GM23338 (cell line): ENCODE measurements around the gene WDR13. TPM values are rescaled to one million over a fixed set of nuclear protein-coding genes. Genes with fewer than 3 reads are reported as not detected.

ENCODE experiments used
- ATAC-seq: fragments of 200-7000 bp; cut with Tn5 transposase; 3 replicates; pipeline ENCODE4 v1.9.1; 2020
- DNase-seq: peaks from one replicate; pipeline ENCODE4 v3.0.0-alpha.2; 2015; ENCODE audit warnings: low spot score
- H2AFZ ChIP-seq: fragments of 200-600 bp; sonication (generic); 2 replicates; pipeline ENCODE4 v1.8.0; 2016; ENCODE audit warnings: antibody characterized with exemption, mild to moderate bottlenecking, moderate library complexity
- H3F3A ChIP-seq: fragments of 200-600 bp; sonication (generic); replicated peaks from 2 replicates; pipeline ENCODE4 v1.8.0; 2017; ENCODE audit warnings: antibody characterized with exemption, mixed run types, low read depth
- H3K27ac ChIP-seq: fragments of 200-600 bp; sonication (generic); 2 replicates; pipeline ENCODE4 v1.6.1; 2016; ENCODE audit warnings: low read depth
- H3K27me3 ChIP-seq: fragments of 200-600 bp; sonication (generic); 2 replicates; pipeline ENCODE4 v1.8.0; 2016; ENCODE audit warnings: mild to moderate bottlenecking, mixed run types, moderate library complexity; ENCODE audit not compliant: insufficient read depth
- H3K36me3 ChIP-seq: fragments of 200-600 bp; sonication (generic); 2 replicates; pipeline ENCODE4 v1.8.0; 2016; ENCODE audit warnings: mild to moderate bottlenecking; ENCODE audit not compliant: insufficient read depth
- H3K4me1 ChIP-seq: fragments of 200-600 bp; sonication (generic); 2 replicates; pipeline ENCODE4 v1.8.0; 2016; ENCODE audit warnings: mild to moderate bottlenecking, moderate library complexity; ENCODE audit not compliant: insufficient read depth
- H3K4me2 ChIP-seq: fragments of 200-600 bp; sonication (generic); 2 replicates; pipeline ENCODE4 v1.7.1; 2017; ENCODE audit warnings: mixed run types
- H3K4me3 ChIP-seq: fragments of 200-600 bp; sonication (generic); 2 replicates; pipeline ENCODE4 v1.6.1; 2016; ENCODE audit warnings: mixed run types
- H3K79me2 ChIP-seq: fragments of 200-600 bp; sonication (generic); replicated peaks from 2 replicates; pipeline ENCODE4 v1.8.0; 2017; ENCODE audit warnings: mild to moderate bottlenecking; ENCODE audit not compliant: insufficient read depth
- H3K9me2 ChIP-seq: fragments of 200-600 bp; sonication (generic); 2 replicates; pipeline ENCODE4 v1.8.0; 2017; ENCODE audit not compliant: insufficient read depth
- H4K20me1 ChIP-seq: fragments of 200-600 bp; sonication (generic); replicated peaks from 2 replicates; pipeline ENCODE4 v1.8.0; 2017; ENCODE audit warnings: mild to moderate bottlenecking; ENCODE audit not compliant: insufficient read depth
- H3K27ac Mint-ChIP-seq: 2 replicates; pipeline ENCODE4 v1.8.0; 2020; ENCODE audit warnings: inconsistent platforms, mild to moderate bottlenecking, moderate library complexity, mixed read lengths
- H3K27me3 Mint-ChIP-seq: 3 replicates; pipeline ENCODE4 v1.8.0; 2022; ENCODE audit warnings: low read depth, mild to moderate bottlenecking, moderate library complexity, mixed read lengths, inconsistent platforms; ENCODE audit not compliant: insufficient read depth, poor library complexity
- H3K36me3 Mint-ChIP-seq: 3 replicates; pipeline ENCODE4 v1.8.0; 2021; ENCODE audit warnings: low read depth, mild to moderate bottlenecking, inconsistent platforms, moderate library complexity, mixed read lengths
- H3K4me1 Mint-ChIP-seq: 3 replicates; pipeline ENCODE4 v1.8.0; 2020; ENCODE audit warnings: mild to moderate bottlenecking, inconsistent platforms, mixed read lengths
- H3K4me3 Mint-ChIP-seq: 3 replicates; pipeline ENCODE4 v1.8.0; 2021; ENCODE audit warnings: moderate library complexity, mild to moderate bottlenecking, inconsistent platforms, mixed read lengths
- H3K9me3 Mint-ChIP-seq: 3 replicates; pipeline ENCODE4 v1.8.0; 2020; ENCODE audit warnings: moderate library complexity, mild to moderate bottlenecking, inconsistent platforms, mixed read lengths
- CREB1 ChIP-seq: fragments of 250-450 bp; sonication (Bioruptor Pico); IDR thresholded peaks from 2 replicates; pipeline ENCODE4 v1.5.0; 2020; ENCODE audit warnings: low read depth, mild to moderate bottlenecking, moderate library complexity
- CTCF ChIP-seq, 2 experiments: fragments of 200-600 bp in 1 of 2; sonication (generic) in 1 of 2; conservative IDR thresholded peaks; 2 replicates each; pipeline versions ENCODE4 v1.5.1 to v1.6.1; 2016 to 2017; ENCODE audit warnings: antibody characterized with exemption in 2 of 2, low read depth in 2 of 2, mild to moderate bottlenecking in 2 of 2, moderate library complexity in 1 of 2
- EZH2 ChIP-seq: fragments of 200-600 bp; sonication (generic); IDR thresholded peaks from one replicate; pipeline ENCODE4 v1.8.0; 2017; ENCODE audit warnings: antibody characterized with exemption, mild to moderate bottlenecking, low read depth; ENCODE audit not compliant: unreplicated experiment
- EZH2phosphoT487 ChIP-seq: fragments of 200-600 bp; sonication (generic); IDR thresholded peaks from one replicate; pipeline ENCODE4 v1.8.1; 2018; ENCODE audit warnings: antibody characterized with exemption; ENCODE audit not compliant: unreplicated experiment
- JUNB ChIP-seq: IDR thresholded peaks from one replicate; pipeline ENCODE4 v1.6.1; 2016; ENCODE audit warnings: antibody characterized with exemption; ENCODE audit not compliant: unreplicated experiment
- NANOG ChIP-seq: IDR thresholded peaks from 2 replicates; pipeline ENCODE4 v1.6.1; 2016; ENCODE audit warnings: antibody characterized with exemption, borderline replicate concordance
- POLR2AphosphoS5 ChIP-seq: IDR thresholded peaks from 2 replicates; pipeline ENCODE4 v1.6.1; 2016; ENCODE audit warnings: antibody characterized with exemption, low read depth
- REST ChIP-seq: IDR thresholded peaks from one replicate; pipeline ENCODE4 v1.6.1; 2018; ENCODE audit warnings: antibody characterized with exemption; ENCODE audit not compliant: unreplicated experiment
- STAT1 ChIP-seq: IDR thresholded peaks from one replicate; pipeline ENCODE4 v1.6.1; 2016; ENCODE audit warnings: antibody characterized with exemption; ENCODE audit not compliant: unreplicated experiment
- ZNF114 ChIP-seq: fragments of 250-450 bp; sonication (Bioruptor Pico); IDR thresholded peaks from 2 replicates; pipeline ENCODE4 v1.5.0; 2020; ENCODE audit warnings: mild to moderate bottlenecking, moderate library complexity
- ZNF331 ChIP-seq: fragments of 250-450 bp; sonication (Bioruptor Pico); IDR thresholded peaks from 2 replicates; pipeline ENCODE4 v1.5.0; 2020; ENCODE audit warnings: low read depth, mild to moderate bottlenecking, moderate library complexity
- ZNF462 ChIP-seq: fragments of 250-450 bp; sonication (Bioruptor Pico); IDR thresholded peaks from 2 replicates; pipeline ENCODE4 v1.5.0; 2020; ENCODE audit warnings: mild to moderate bottlenecking, moderate library complexity
- polyA plus RNA-seq: library from polyadenylated mRNA; unstranded; fragments of >200 nt; fragmentation: Nextera tagmentation; extraction: Ambion mirVana; gene quantifications from 2 replicates; pipeline ENCODE4 v1.2.1, GENCODE V29; 2016
- total RNA-seq: library from RNA; depleted of rRNA; stranded (reverse); fragments of >200 nt; shearing (Covaris generic); gene quantifications from 2 replicates; pipeline ENCODE4 v1.2.3, GENCODE V29; 2014
- TF ChIP-seq, protein P1 (sequence below): IDR thresholded peaks from 2 replicates; pipeline ENCODE4 v1.6.1; 2016; ENCODE audit warnings: antibody characterized with exemption

WDR13 gene
- total and polyA plus RNA-seq, 2 experiments from 2014 or later = 24.2 to 24.9 TPM

- no peak overlapping the region for H2AFZ ChIP-seq
- DNase-seq (no peak), ATAC-seq (no peak)
- H3K36me3 ChIP-seq = no peaks in the 10 kb centered on the region
- no peaks in the 10 kb centered on the region for H4K20me1 ChIP-seq
- H3K4me1 ChIP-seq = no peaks in the 10 kb centered on the region
- Mint-ChIP-seq H3K4me3 (no peak overlapping the region), H3K27ac (no peak overlapping the region), H3K4me1 (peaks cover 5% of the 10 kb centered on the region; the same call in 2 of the 3 replicates), H3K36me3 (no peaks in the 10 kb centered on the region; the same call in 2 of the 3 replicates), H3K27me3 (peaks cover 6% of the 10 kb centered on the region), H3K9me3 (no peaks in the 10 kb centered on the region)
- H3K27ac ChIP-seq = no peak overlapping the region
- no peaks in the 10 kb centered on the region for H3K9me2 ChIP-seq
- H3K27me3 ChIP-seq = no peaks in the 10 kb centered on the region
- H3K4me2 ChIP-seq = no peak overlapping the region
- no peak for TF ChIP-seq CTCF (conservative IDR thresholded peaks at IDR 0.05; ENCODE audit: low read depth in 2 of 2)
- no peak for TF ChIP-seq ZNF114 (CRISPR knock-in tag)
- no peak for TF ChIP-seq CREB1
- no peak for TF ChIP-seq REST
- TF ChIP-seq POLR2AphosphoS5 = no peak
- TF ChIP-seq NANOG = no peak
- TF ChIP-seq EZH2phosphoT487 = no peak
- TF ChIP-seq JUNB = no peak
- TF ChIP-seq ZNF462 = no peak
- no peak for TF ChIP-seq EZH2
- TF ChIP-seq, protein P1, sequence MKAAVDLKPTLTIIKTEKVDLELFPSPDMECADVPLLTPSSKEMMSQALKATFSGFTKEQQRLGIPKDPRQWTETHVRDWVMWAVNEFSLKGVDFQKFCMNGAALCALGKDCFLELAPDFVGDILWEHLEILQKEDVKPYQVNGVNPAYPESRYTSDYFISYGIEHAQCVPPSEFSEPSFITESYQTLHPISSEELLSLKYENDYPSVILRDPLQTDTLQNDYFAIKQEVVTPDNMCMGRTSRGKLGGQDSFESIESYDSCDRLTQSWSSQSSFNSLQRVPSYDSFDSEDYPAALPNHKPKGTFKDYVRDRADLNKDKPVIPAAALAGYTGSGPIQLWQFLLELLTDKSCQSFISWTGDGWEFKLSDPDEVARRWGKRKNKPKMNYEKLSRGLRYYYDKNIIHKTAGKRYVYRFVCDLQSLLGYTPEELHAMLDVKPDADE = no peak
- no peak for TF ChIP-seq ZNF331 (CRISPR knock-in tag)
- no peak for TF ChIP-seq STAT1
- no peaks in the 10 kb centered on the region for H3K79me2 ChIP-seq
- H3F3A ChIP-seq = no peaks in the 10 kb centered on the region
- no peak overlapping the region for H3K4me3 ChIP-seq
Observed at GRCh38 chrX:48600226-48600625, 2.9 kb downstream of the WDR13 start.
